T-helper 2 cell treated with Interferon-gamma antibody and Interleukin-4, amounts not matched to agents 5 μg/mL and 100 μg/mL, for 36 hours (primary cell): ENCODE data around the gene SPOCK2.

Experiments
- DNase-seq: peaks from one replicate; pipeline ENCODE4 v3.0.0; 2021; ENCODE audit warnings: low spot score
- H3K27ac Mint-ChIP-seq: one replicate; pipeline ENCODE4 v1.8.0; 2021; ENCODE audit warnings: mild to moderate bottlenecking, mixed read lengths
- H3K27me3 Mint-ChIP-seq: one replicate; pipeline ENCODE4 v1.8.0; 2021; ENCODE audit warnings: low read depth, mixed read lengths
- H3K36me3 Mint-ChIP-seq: one replicate; pipeline ENCODE4 v1.8.0; 2021; ENCODE audit warnings: low read depth, mixed read lengths
- H3K4me1 Mint-ChIP-seq: one replicate; pipeline ENCODE4 v1.8.0; 2021; ENCODE audit warnings: low read depth, mixed read lengths
- H3K4me3 Mint-ChIP-seq: one replicate; pipeline ENCODE4 v1.8.0; 2022; ENCODE audit warnings: mild to moderate bottlenecking, moderate library complexity, mixed read lengths
- H3K9me3 Mint-ChIP-seq: one replicate; pipeline ENCODE4 v1.8.0; 2021; ENCODE audit warnings: mixed read lengths

SPOCK2 gene

DNA sequence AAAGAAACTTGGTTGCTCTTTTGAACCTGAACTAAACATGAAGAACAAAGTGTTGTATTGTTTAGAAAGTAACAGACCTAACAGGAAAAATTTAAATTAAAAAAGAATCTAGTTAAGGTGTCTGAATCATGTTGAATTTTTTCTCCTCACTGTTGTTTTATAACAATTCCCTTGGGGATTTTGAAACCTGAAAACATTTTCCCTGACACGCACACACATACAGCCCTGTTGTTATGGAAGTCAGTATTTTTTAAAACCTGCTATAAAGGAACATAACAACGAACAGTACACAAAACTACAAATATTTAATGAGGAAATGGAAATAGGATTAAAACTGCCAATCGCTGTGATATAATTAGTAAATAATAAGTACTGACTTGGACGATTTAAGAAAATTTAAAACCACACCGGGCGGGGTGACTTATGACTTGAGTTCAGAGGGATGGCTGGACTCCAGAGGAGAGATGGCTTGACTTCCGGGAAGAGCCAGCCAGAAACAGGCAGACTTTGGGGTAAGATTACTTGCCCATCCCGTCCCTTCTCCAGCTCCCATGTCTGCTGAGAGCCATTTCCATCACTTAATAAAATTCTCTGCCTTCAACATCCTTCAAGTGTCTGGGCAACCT lies 16.2 kb upstream of the SPOCK2 start:
- Mint-ChIP-seq H3K4me3 (no peak overlapping the region), H3K27ac (no peak overlapping the region)

DNA sequence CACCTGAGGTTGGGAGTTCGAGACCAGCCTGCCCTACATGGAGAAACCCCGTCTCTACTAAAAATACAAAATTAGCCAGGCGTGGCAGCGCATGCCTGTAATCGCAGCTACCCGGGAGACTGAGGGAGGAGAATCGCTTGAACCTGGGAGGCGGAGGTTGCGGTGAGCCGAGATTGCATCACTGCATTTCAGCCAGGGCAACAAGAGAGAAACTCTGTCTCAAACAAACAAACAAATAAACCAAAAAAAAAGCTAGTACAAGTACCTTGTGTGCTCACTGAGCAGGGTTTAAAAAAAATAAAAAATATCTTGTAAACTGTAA lies 11.2 kb upstream of the SPOCK2 start:
- Mint-ChIP-seq H3K27ac (no peak overlapping the region), H3K9me3 (no peaks in the 10 kb centered on the region), H3K4me3 (no peak overlapping the region), H3K27me3 (no peaks in the 10 kb centered on the region), H3K36me3 (peaks cover 44% of the 10 kb centered on the region), H3K4me1 (peaks cover 39% of the 10 kb centered on the region)
- DNase-seq: no peak

More for the DNA sequence above, 16.2 kb upstream of the SPOCK2 start:
- H3K27me3 Mint-ChIP-seq: no peaks in the 10 kb centered on the region
- H3K36me3 Mint-ChIP-seq: peaks cover 32% of the 10 kb centered on the region
- peaks cover 56% of the 10 kb centered on the region for H3K4me1 Mint-ChIP-seq
- H3K9me3 Mint-ChIP-seq: no peaks in the 10 kb centered on the region
- no peak for DNase-seq

DNA sequence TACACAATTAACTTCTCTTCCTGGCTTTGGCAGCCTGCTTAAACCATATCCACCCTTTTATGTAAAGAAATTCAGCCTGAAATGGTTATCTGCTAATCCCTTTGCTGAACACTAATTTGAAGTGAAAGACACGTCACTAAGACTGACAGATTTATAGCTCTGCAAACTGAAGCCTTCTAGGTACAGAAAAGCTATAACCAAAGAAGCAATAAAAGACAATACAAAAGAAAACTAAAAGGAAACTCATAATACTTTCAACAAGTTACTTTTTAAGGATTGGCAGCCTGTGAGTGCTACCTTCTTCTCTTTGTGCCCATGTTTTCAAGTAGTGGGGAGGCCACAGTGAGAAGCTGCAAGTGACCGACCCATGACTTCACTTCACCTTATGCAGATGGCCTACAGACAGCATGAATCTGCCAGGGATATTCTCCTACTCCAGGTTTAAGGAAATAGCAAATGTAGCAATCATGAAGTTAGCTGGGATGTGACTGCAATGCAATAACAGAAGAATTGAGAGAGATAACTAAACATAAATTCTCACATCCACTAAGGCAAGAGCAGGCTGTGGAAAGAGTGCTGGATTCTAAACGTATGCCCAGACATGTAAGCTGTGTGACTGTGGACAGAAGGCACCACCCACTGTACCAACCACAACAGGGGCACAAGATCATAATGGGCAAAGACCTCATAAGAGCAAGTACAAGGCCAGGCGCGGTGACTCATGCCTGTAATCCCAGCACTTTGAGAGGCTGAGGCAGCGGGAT lies 10.7 kb upstream of the SPOCK2 start:
- Mint-ChIP-seq H3K36me3 (peaks cover 42% of the 10 kb centered on the region), H3K4me1 (peaks cover 38% of the 10 kb centered on the region), H3K9me3 (no peaks in the 10 kb centered on the region), H3K27ac (no peak overlapping the region), H3K27me3 (no peaks in the 10 kb centered on the region), H3K4me3 (no peak overlapping the region)
- no peak for DNase-seq

DNA sequence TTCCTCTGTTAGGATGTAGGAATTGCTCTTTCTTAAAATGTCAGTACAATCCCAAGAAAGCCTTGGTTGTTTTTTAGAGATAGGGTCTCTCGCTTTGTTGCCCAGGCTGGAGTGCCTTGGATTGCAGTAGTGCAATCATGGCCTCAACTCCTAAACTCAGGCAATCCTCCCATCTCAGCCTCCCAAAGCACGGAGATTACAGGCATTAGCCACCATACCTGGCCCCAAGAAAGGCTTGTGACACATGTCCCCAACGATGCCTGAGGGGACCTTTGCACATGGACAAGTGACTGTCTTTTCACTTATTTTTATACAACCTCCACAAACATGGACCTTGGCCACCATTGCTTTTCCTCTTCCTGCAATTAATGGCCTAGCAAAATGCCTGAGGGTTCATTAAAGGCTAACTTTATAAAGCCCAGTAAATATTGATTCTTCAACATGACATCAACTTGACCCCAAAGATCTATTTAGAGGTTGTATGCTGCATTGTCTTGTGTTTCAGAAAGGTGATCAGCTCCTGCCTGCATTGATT lies 10.0 kb upstream of the SPOCK2 start:
- Mint-ChIP-seq H3K27me3 (no peaks in the 10 kb centered on the region), H3K4me3 (no peak overlapping the region), H3K9me3 (no peaks in the 10 kb centered on the region), H3K36me3 (peaks cover 43% of the 10 kb centered on the region), H3K4me1 (peaks cover 39% of the 10 kb centered on the region), H3K27ac (no peak overlapping the region)
- DNase-seq: no peak

DNA sequence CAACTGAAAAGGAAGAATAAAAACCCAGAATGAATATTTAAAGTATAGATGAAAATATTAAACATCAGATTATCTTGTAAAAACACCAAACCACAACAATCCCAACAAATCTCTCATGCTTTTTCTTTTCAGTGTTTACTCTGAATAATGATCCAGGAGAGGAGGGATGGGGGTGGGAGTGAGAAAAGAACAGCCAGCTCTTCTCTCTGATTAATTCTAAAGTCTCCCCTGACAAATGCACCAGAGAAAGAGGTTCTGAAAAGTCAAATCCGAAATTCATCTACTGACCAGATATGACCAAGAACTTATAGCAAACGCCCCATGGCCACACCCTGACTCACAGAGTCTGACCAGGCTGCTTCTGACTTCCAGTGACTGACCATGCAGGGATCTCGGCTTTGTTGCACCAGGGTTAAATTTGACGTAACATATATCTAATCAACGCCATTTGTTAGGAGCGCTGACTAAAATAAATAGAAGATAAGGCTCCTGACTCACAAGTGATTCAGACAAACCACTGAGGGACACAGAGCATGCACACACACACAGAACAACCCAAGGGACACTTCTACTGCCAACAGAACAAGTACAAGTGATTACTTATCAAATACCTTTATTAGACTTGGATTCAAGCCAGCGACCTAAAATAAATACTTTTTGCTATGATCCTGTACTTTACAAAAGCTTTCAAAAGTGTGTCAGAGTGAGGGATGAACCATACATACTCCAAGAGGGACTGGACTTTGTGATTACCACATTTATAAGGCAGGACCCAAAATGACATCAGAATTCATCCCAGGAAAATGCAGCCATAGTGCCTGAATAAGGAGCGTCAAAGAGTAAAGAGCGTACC lies 9.3 kb upstream of the SPOCK2 start:
- Mint-ChIP-seq H3K36me3 (peaks cover 43% of the 10 kb centered on the region), H3K4me1 (peaks cover 39% of the 10 kb centered on the region), H3K27me3 (no peaks in the 10 kb centered on the region), H3K27ac (no peak overlapping the region), H3K9me3 (no peaks in the 10 kb centered on the region), H3K4me3 (no peak overlapping the region)
- DNase-seq: peak; percentile 56

DNA sequence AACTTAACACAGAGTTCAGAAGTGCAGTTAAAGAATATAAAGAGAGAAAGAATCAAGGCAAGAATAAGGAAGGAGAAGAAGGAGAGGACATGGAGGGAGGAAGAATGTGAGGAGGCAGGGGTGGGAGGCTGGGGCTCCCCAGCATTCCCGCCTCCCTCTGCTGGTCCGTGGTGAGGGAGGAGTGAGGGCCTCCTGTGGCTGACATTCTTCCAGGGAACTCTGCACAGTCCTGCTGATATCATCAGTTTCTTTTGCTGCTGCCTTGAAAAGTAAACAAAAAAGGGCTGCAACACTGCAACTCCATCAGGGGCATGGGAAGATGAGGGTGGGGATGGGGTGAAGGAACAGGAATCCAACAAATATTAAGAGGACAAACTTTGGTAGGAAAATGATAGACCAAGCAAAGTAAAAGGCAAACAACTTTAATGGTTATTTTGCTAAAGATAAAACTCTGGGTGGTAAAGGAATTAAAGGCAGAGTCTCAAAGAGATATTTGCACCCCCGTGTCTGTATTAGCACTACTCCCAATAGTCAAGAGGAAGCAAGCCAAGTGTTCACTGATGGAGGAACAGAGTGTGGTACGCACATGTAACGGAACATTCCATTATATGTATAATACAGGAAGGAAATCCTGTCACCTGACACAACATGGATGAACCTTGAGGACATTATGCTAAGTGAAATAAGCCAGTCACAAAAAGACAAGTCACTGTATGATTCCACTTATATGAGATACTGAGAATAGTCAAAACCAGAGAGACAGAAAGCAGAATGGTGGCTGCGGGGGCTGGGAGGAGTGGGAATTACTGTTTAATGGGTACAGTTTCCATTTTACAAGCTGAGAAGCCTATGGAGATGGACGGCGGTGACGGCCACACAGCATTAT lies 8.0 kb upstream of the SPOCK2 start:
- Mint-ChIP-seq H3K27ac (peak overlapping the region; percentile 67), H3K9me3 (no peaks in the 10 kb centered on the region), H3K27me3 (no peaks in the 10 kb centered on the region), H3K36me3 (peaks cover 37% of the 10 kb centered on the region), H3K4me1 (peaks cover 31% of the 10 kb centered on the region), H3K4me3 (peak overlapping the region; percentile 8)
- DNase-seq: peak; percentile 60

DNA sequence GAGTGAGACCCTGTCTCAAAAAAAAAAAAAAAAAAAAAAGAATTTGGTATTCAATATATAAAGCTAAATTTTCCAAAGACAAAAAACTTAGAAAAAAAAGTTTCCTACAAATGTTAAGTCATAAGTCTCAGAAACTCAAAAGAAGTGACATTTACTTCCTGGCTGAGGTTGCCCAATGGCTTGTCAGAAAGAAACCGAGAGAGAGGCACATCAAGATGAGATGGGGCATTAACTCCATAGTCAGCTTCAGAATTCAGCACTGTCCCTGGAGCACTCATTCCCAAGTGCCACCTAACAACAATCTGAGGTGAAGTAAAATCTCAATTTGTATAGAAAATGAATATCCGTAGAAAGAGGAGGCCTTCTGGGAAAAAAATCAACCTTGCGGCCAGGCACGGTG lies 6.8 kb upstream of the SPOCK2 start:
- Mint-ChIP-seq H3K4me1 (peaks cover 33% of the 10 kb centered on the region), H3K27ac (no peak overlapping the region), H3K9me3 (no peaks in the 10 kb centered on the region), H3K27me3 (no peaks in the 10 kb centered on the region), H3K4me3 (no peak overlapping the region), H3K36me3 (peaks cover 34% of the 10 kb centered on the region)
- peak; percentile 44 for DNase-seq

DNA sequence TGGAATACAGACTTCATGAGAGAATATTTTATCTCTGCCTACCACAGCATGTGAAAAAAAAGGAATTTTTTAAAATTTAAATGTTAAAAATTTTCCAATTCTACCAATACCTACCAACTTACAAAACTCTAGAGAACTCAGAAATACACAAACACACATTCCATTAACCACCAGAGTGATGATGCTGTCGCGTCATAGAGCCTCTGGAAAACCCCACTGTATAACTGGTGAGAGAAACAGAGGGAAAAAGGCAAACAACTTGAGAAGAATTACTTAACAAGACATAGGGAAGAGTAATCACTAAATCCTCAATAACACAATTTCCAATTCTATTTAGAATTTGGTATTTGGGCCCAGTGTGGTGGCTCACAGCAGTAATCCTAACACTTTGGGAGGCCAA lies 6.2 kb upstream of the SPOCK2 start:
- peaks cover 39% of the 10 kb centered on the region for H3K4me1 Mint-ChIP-seq
- no peak for DNase-seq
- H3K9me3 Mint-ChIP-seq: no peaks in the 10 kb centered on the region
- H3K27ac Mint-ChIP-seq: no peak overlapping the region
- H3K36me3 Mint-ChIP-seq: peaks cover 33% of the 10 kb centered on the region
- H3K27me3 Mint-ChIP-seq: no peaks in the 10 kb centered on the region
- no peak overlapping the region for H3K4me3 Mint-ChIP-seq

DNA sequence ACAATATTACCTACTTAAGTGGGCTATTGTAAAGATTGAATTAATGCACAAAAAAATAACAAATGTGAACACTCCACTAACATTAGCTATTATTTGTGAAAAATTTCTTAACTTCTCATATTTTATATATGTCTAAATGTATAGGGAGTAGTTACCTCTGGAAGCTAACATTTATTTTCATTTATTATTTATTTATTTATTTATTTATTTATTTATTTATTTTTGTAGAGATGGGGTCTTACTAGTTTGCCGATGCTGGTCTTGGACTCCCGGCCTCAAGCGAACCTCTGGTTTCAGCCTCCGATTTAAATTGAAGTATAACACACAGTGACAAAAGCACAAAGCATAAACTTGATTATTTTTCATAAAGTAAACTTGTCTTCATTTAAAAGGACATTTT lies 5.1 kb upstream of the SPOCK2 start:
- peaks cover 48% of the 10 kb centered on the region for H3K4me1 Mint-ChIP-seq

DNA sequence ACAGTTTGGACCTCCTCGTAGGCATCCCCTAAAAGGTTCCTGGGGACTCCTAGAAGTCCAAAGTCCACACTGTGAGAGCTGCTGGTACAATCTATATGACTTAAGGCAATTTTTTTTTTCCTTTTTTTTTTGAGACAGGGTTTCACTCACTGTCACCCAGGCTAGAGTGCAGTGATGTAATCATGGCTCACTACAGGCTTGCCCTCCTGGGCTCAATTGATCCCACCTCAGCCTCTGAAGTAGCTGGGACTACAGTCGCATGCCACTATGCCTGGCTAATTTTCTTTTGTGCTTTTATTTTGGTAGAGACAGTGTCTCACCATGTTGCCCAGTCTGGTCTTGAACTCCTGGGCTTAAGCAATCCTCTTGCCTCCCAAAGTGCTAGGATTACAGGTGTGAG lies 4.6 kb upstream of the SPOCK2 start:
- no peak overlapping the region for H3K4me3 Mint-ChIP-seq
- no peaks in the 10 kb centered on the region for H3K9me3 Mint-ChIP-seq
- no peak for DNase-seq
- H3K27ac Mint-ChIP-seq: no peak overlapping the region
- H3K27me3 Mint-ChIP-seq: no peaks in the 10 kb centered on the region
- peaks cover 31% of the 10 kb centered on the region for H3K36me3 Mint-ChIP-seq
- H3K4me1 Mint-ChIP-seq: peaks cover 50% of the 10 kb centered on the region

More for the DNA sequence above, 5.1 kb upstream of the SPOCK2 start:
- Mint-ChIP-seq H3K36me3 (peaks cover 32% of the 10 kb centered on the region), H3K4me3 (no peak overlapping the region), H3K9me3 (no peaks in the 10 kb centered on the region), H3K27me3 (no peaks in the 10 kb centered on the region), H3K27ac (no peak overlapping the region)
- no peak for DNase-seq

DNA sequence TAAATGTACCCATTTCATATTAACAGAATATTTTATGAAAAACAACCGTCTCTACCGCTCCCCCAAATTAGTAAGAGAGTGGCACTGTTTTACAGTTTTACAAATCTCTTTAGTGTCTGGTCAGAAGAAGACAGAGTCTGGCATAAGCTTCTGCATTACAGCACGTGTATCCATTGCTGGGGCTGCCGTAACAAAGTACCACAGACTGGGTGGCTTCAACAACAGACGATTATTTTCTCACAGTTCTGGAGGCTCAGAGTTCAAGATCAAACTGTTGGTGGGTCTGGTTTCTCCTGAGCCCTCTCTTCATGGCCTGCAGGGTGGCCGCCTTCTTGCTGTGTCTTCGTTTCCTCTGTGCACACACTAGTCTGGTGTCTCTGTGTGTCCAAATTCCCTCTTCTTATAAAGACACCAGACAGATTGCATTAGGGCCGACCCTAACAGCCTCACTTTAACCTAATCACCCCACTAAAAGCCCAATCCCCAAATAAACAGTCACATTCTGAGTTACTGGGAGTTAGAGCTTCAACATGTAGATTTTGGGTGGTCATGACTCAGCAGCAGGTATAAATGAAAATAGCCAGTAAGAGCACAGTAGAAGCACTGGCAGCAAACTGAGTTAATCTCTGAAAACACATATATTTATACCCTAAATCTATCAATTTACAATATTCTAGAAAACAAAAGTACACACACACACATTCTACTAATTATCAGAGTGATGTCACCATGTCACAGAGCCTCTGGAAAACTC lies 4.0 kb upstream of the SPOCK2 start:
- no peak overlapping the region for H3K4me3 Mint-ChIP-seq
- peaks cover 33% of the 10 kb centered on the region for H3K36me3 Mint-ChIP-seq
- no peak for DNase-seq
- no peaks in the 10 kb centered on the region for H3K9me3 Mint-ChIP-seq
- H3K4me1 Mint-ChIP-seq: peaks cover 47% of the 10 kb centered on the region
- no peaks in the 10 kb centered on the region for H3K27me3 Mint-ChIP-seq
- no peak overlapping the region for H3K27ac Mint-ChIP-seq

DNA sequence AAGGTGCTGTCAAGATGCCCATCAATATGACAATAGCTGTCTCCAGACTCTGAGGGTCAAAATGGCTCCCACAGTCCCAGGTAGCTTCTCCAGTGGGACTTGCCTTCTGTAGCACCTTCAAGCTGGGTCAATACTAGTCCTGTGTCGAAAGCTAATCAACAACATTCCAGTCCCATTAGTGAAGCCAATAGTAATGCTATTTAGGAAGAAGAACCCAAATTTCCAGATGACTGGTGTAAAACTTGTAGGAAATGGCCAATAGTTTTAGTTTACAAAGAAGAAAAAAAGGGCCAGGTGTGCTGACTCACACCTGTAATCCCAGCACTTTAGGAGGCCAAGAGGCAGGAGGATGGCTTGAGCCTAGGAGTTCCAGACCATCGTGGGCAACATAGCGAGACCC lies 2.0 kb upstream of the SPOCK2 start:
- H3K27me3 Mint-ChIP-seq: no peaks in the 10 kb centered on the region
- H3K27ac Mint-ChIP-seq: no peak overlapping the region
- no peaks in the 10 kb centered on the region for H3K9me3 Mint-ChIP-seq
- H3K4me1 Mint-ChIP-seq: peaks cover 41% of the 10 kb centered on the region
- DNase-seq: no peak
- H3K4me3 Mint-ChIP-seq: peak overlapping the region; percentile 100
- H3K36me3 Mint-ChIP-seq: peaks cover 30% of the 10 kb centered on the region

DNA sequence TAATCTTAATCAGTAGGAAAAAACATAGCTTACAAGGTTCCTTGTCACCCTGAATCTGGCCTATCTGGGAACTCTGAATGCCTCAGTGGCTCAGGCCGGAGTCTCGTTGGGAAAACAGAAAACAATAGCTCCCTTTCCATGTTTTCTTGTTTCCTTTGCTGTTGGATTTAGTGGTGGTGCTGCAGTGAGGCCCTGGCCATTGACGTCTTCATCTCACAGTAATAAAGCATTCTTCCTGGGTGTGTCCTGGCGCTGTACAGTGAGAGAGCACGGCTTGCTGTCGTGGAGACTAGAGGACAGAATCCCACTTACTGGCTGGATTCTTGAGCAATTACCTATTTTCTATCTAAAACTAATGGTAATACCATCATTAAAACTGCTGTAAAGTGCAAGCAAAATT lies 1.3 kb upstream of the SPOCK2 start:
- Mint-ChIP-seq H3K9me3 (no peaks in the 10 kb centered on the region), H3K36me3 (peaks cover 35% of the 10 kb centered on the region), H3K4me3 (peak overlapping the region; percentile 100), H3K27me3 (no peaks in the 10 kb centered on the region), H3K4me1 (peaks cover 44% of the 10 kb centered on the region), H3K27ac (peak overlapping the region; percentile 100)
- DNase-seq: no peak
